Endothelial cell (in vitro differentiated cells): Measurements from ENCODE around the gene AK8. TPM values are rescaled to one million over a fixed set of nuclear protein-coding genes. Genes with fewer than 3 reads are reported as not detected.
"Not testable (repeated sequence)": the region's sequence is repeated elsewhere in the genome, so short reads cannot be mapped to it uniquely, and the experiment has no call there.

Experiments used
- DNase-seq: peaks from one replicate; pipeline ENCODE4 v3.0.0; 2021; ENCODE audit warnings: low spot score
- H3K27ac Mint-ChIP-seq: one replicate; pipeline ENCODE4 v1.8.0; 2021; ENCODE audit warnings: mixed read lengths, inconsistent platforms; ENCODE audit not compliant: unreplicated experiment
- H3K27me3 Mint-ChIP-seq: one replicate; pipeline ENCODE4 v1.8.0; 2021; ENCODE audit warnings: mild to moderate bottlenecking, moderate library complexity, mixed read lengths, inconsistent platforms; ENCODE audit not compliant: unreplicated experiment
- H3K36me3 Mint-ChIP-seq: one replicate; pipeline ENCODE4 v1.8.0; 2021; ENCODE audit warnings: mild to moderate bottlenecking, low read depth, mixed read lengths, inconsistent platforms; ENCODE audit not compliant: unreplicated experiment
- H3K4me1 Mint-ChIP-seq: one replicate; pipeline ENCODE4 v1.8.0; 2021; ENCODE audit warnings: mild to moderate bottlenecking, mixed read lengths, inconsistent platforms; ENCODE audit not compliant: unreplicated experiment
- H3K4me3 Mint-ChIP-seq: one replicate; pipeline ENCODE4 v1.8.0; 2021; ENCODE audit warnings: mild to moderate bottlenecking, mixed read lengths, inconsistent platforms; ENCODE audit not compliant: unreplicated experiment
- H3K9me3 Mint-ChIP-seq: one replicate; pipeline ENCODE4 v1.8.0; 2021; ENCODE audit warnings: mixed read lengths, inconsistent platforms; ENCODE audit not compliant: unreplicated experiment
- total RNA-seq: library from RNA; stranded (reverse); fragmentation: NEBNext Ultra II Directional; extraction: Animal tissue kit (Norgen Biotek cat#: 25700); gene quantifications from one replicate; pipeline ENCODE4 v1.2.1, GENCODE V29; 2021; ENCODE audit not compliant: unreplicated experiment
- TF ChIP-seq, protein P1 (sequence below): fragments of 200-600 bp; sonication (generic); IDR thresholded peaks from one replicate; pipeline ENCODE4 v1.5.0; 2021; ENCODE audit warnings: antibody characterized with exemption; ENCODE audit not compliant: unreplicated experiment

Gene AK8
- total RNA-seq, 1 donor from 2014 or later: 2.0 TPM

DNA sequence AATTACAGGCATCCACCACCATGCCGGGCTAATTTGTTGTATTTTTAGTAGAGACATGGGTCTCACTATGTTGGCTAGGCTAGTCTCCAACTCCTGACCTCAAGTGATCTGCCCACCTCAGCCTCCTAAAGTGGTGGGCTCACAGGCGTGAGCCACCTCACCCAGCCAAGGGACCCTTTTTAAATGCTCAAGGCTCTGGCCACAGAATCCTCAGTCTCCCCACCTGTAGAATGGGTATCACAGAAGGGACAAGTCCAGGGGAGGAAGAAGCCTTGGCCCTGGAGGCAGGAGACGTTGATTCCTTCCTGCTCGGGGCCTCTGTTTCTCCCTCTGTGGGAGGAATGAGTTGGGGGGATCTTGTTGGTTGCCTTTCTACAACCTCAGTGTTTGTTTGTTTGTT is 162.1 kb downstream of the AK8 start:
- Mint-ChIP-seq H3K36me3 (no peaks in the 10 kb centered on the region), H3K9me3 (no peaks in the 10 kb centered on the region), H3K27ac (no peak overlapping the region), H3K4me1 (peaks cover 32% of the 10 kb centered on the region), H3K4me3 (no peak overlapping the region), H3K27me3 (no peaks in the 10 kb centered on the region)
- DNase-seq: no peak
- TF ChIP-seq, protein P1, sequence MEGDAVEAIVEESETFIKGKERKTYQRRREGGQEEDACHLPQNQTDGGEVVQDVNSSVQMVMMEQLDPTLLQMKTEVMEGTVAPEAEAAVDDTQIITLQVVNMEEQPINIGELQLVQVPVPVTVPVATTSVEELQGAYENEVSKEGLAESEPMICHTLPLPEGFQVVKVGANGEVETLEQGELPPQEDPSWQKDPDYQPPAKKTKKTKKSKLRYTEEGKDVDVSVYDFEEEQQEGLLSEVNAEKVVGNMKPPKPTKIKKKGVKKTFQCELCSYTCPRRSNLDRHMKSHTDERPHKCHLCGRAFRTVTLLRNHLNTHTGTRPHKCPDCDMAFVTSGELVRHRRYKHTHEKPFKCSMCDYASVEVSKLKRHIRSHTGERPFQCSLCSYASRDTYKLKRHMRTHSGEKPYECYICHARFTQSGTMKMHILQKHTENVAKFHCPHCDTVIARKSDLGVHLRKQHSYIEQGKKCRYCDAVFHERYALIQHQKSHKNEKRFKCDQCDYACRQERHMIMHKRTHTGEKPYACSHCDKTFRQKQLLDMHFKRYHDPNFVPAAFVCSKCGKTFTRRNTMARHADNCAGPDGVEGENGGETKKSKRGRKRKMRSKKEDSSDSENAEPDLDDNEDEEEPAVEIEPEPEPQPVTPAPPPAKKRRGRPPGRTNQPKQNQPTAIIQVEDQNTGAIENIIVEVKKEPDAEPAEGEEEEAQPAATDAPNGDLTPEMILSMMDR: no peak

DNA sequence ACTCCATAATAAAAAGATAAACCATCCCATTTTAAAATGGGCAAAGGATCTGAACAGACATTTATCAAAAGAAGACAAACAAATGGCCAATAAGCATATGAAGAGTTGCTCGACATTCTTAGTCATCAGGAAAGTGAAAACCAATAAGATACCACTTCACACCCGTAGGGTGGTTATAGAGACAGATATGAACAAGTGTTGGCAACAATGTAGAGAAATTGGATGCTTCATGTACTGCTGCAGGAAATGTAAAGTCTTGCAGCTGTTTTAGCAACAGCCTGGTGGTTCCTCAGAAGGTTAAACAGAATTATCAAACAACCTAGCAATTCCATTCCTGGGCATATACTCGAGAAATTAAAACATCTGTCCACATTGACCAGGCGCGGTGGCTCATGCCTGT is 165.3 kb downstream of the AK8 start:
- H3K27me3 Mint-ChIP-seq: no peaks in the 10 kb centered on the region
- H3K27ac Mint-ChIP-seq: no peak overlapping the region
- DNase-seq: no peak
- TF ChIP-seq, protein P1: no peak
- peaks cover 17% of the 10 kb centered on the region for H3K4me1 Mint-ChIP-seq
- H3K36me3 Mint-ChIP-seq: no peaks in the 10 kb centered on the region
- no peaks in the 10 kb centered on the region for H3K9me3 Mint-ChIP-seq
- H3K4me3 Mint-ChIP-seq: no peak overlapping the region

DNA sequence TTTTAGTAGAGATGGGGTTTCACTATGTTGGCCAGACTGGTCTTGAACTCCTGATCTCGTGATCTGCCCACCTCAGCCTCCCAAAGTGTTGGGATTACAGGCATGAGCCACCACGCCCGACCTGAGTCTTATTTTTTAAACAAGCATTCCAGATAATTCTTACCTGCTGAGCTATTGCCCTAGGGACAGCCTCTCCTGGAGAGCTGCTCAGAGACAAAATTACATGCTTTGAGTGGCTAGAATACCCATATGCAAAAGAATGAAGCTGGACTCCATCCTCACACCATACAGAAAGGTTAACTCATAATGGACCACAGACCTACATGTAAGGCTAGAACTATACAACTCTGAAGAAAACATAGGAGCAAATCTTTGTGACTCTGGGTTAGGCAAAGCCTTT is 166.2 kb downstream of the AK8 start:
- H3K9me3 Mint-ChIP-seq: no peaks in the 10 kb centered on the region
- H3K4me3 Mint-ChIP-seq: no peak overlapping the region
- no peaks in the 10 kb centered on the region for H3K36me3 Mint-ChIP-seq
- DNase-seq: no peak
- no peaks in the 10 kb centered on the region for H3K27me3 Mint-ChIP-seq
- TF ChIP-seq, protein P1: no peak
- H3K27ac Mint-ChIP-seq: no peak overlapping the region
- H3K4me1 Mint-ChIP-seq: peaks cover 9% of the 10 kb centered on the region

DNA sequence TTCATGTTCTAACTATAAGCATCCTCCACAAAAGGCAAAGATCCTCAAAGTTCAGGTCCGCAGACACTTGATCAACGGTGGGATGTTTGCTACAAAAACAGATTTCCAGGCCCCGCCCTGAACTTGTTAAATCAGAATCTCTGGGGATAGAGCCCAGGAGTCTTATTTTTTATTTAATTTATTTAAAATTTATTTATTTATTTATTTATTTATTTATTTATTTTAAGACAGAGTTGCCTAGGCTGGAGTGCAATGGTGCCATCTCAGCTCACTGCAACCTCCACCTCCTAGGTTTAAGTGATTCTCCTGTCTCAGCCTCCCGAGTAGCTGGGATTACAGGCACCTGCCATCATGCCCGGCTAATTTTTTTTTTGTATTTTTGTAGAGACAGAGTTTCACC is 166.9 kb downstream of the AK8 start:
- not testable (repeated sequence) for H3K27me3 Mint-ChIP-seq, H3K9me3 Mint-ChIP-seq, H3K36me3 Mint-ChIP-seq, H3K27ac Mint-ChIP-seq, DNase-seq, H3K4me1 Mint-ChIP-seq, H3K4me3 Mint-ChIP-seq

DNA sequence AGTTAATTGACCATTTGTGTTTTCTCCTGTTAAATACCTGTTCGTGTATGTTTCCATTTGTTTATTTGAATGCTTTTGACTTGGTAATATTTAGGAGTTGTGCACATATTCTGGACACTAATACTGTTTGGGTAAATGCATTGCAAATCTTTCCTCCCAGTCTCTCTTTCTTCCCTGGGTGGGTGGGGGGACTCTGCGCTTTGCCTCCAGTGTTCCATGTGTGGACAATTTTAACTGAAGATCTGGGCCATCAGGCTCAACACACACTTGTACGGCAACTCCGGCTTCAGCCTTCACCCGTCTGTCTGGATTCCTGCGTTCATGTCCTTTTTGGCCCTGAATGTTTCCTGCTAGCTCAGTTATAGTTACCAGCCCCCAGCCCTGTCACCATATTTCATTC is 167.8 kb downstream of the AK8 start:
- no peak overlapping the region for H3K4me3 Mint-ChIP-seq
- no peaks in the 10 kb centered on the region for H3K36me3 Mint-ChIP-seq
- no peak overlapping the region for H3K27ac Mint-ChIP-seq
- TF ChIP-seq, protein P1: no peak
- H3K9me3 Mint-ChIP-seq: no peaks in the 10 kb centered on the region
- H3K4me1 Mint-ChIP-seq: peaks cover 6% of the 10 kb centered on the region
- DNase-seq: no peak
- H3K27me3 Mint-ChIP-seq: no peaks in the 10 kb centered on the region
